ENCODE measurements around the gene ARL13B.

DNA sequence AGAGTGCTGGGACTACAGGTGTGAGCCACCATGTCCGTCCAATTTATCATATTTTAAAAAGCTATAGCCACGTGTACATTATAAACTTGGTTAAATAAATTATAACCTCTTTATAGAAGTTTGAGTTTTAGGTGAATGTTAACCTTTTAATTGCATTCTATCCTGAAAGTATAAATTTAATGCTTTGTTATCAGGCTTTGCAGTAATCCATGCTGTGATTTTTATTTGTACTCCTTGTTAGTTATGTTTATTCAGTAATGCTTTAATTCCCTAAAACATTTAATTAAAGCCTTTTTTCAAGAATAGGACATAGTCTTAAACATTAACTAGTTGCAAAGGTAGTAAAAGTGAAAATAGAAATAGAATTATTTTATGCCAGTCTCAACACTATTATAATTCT lies 11.7 kb downstream of the ARL13B start:
- TF ChIP-seq, protein P1, sequence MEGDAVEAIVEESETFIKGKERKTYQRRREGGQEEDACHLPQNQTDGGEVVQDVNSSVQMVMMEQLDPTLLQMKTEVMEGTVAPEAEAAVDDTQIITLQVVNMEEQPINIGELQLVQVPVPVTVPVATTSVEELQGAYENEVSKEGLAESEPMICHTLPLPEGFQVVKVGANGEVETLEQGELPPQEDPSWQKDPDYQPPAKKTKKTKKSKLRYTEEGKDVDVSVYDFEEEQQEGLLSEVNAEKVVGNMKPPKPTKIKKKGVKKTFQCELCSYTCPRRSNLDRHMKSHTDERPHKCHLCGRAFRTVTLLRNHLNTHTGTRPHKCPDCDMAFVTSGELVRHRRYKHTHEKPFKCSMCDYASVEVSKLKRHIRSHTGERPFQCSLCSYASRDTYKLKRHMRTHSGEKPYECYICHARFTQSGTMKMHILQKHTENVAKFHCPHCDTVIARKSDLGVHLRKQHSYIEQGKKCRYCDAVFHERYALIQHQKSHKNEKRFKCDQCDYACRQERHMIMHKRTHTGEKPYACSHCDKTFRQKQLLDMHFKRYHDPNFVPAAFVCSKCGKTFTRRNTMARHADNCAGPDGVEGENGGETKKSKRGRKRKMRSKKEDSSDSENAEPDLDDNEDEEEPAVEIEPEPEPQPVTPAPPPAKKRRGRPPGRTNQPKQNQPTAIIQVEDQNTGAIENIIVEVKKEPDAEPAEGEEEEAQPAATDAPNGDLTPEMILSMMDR (conservative IDR thresholded peaks at IDR 0.05 in 1 of 2, IDR thresholded peaks at IDR 0.05 in 1 of 2; ENCODE audit: extremely low read depth in 1 of 2, insufficient read depth in 1 of 2, low read depth in 1 of 2, low read length in 2 of 2): no peak
- no peak for TF ChIP-seq EZH2 (IDR thresholded peaks at IDR 0.05; ENCODE audit: borderline replicate concordance, low read length)
